Pancreas (tissue), 10 donors: Measurements from ENCODE around the gene AMTN. TPM values are rescaled to one million over a fixed set of nuclear protein-coding genes. Genes with fewer than 3 reads are reported as not detected.

Experiments used
- ATAC-seq, 4 donors: fragments of 200-7000 bp; cut with Tn5 transposase; one replicate each; pipeline versions ENCODE4 v1.8.0 to v1.9.1; 2020; ENCODE audit warnings: mild to moderate bottlenecking in 4 of 4, moderate library complexity in 4 of 4
- DNase-seq, 6 donors: peaks; one replicate each; pipeline ENCODE4 v3.0.0-alpha.2; 2020
- FAIRE-seq: peaks from 2 replicates; lab custom pipeline; 2012; peaks lifted over from hg19 to GRCh38; lab: Jason Lieb, UNC
- H3K27ac ChIP-seq, 4 donors: fragments of 200-600 bp; sonication (generic); 1 replicate in 3 of 4; 2 replicates in 1 of 4; pipeline versions ENCODE4 v1.5.0 to v1.8.0; 2020
- H3K27me3 ChIP-seq, 4 donors: fragments of 200-600 bp; one replicate each; pipeline ENCODE4 v1.8.0; 2021
- H3K36me3 ChIP-seq, 3 donors: fragments of 200-600 bp; sonication (generic) in 1 of 3; one replicate each; pipeline versions ENCODE4 v1.5.0 to v1.8.0; 2020 to 2021
- H3K4me1 ChIP-seq, 3 donors: fragments of 200-600 bp; one replicate each; pipeline ENCODE4 v1.8.0; 2021
- H3K4me3 ChIP-seq, 4 donors: fragments of 200-600 bp; sonication (generic) in 2 of 4; one replicate each; pipeline versions ENCODE4 v1.5.0 to v1.8.0; 2020 to 2021
- H3K9me3 ChIP-seq, 4 donors: fragments of 200-600 bp; one replicate each; pipeline ENCODE4 v1.8.0; 2021
- WGBS, 2 donors: extraction: QIAGEN DNeasy Blood & Tissue Kit; methylation state at CpG; one replicate each; pipeline ENCODE4 v1.1.7; 2013; 5-methylcytosine and 5-hydroxymethylcytosine counted together
- intact Hi-C, 3 donors: fragments of 100-400 bp; cut with DNase I; formaldehyde crosslinking; loops; one replicate each; pipeline versions ENCODE4 v1.11.1 to v1.14.2; 2022
- polyA plus RNA-seq, 2 donors: library from polyadenylated mRNA; stranded (reverse); fragments of 200-250 nt; gene quantifications; one replicate each; pipeline ENCODE4 v1.2.3, GENCODE V29; 2013
- total RNA-seq, 6 donors: library from RNA; stranded (reverse); fragmentation: NEBNext Ultra II Directional in 4 of 6; extraction: Animal tissue kit (Norgen Biotek cat#: 25700) in 4 of 6; gene quantifications; one replicate each; pipeline versions ENCODE4 v1.2.1 to v1.2.4, GENCODE V29; 2021 to 2023
- TF ChIP-seq, protein P1 (sequence below), 4 donors: fragments of 200-600 bp; sonication (generic) in 3 of 4; IDR thresholded peaks; one replicate each; pipeline versions ENCODE4 v1.5.0 to v1.8.0; 2021; ENCODE audit warnings: antibody characterized with exemption in 4 of 4
- donor health status: healthy with polysubstance abuse.
- donor health status: DM: no; HTN: no; CAD: no; lungs with moderate emphysema.
- donor health status: DM: no; HTN: no; CAD: no.
- donor health status: control.
- donor health status: control.
- donor health status: Bipolar disorder and iron deficiency.
- donor health status: DM: yes; HTN: yes; CAD: no.
- donor health status: DM: no; HTN: no; CAD: no.
- donor health status: DM: no; HTN: no; CAD: no.
- donor health status: DM: yes; HTN: yes; CAD: no.

The AMTN gene
- total and polyA plus RNA-seq, 8 donors: 0.53 TPM; not detected in 7

DNA sequence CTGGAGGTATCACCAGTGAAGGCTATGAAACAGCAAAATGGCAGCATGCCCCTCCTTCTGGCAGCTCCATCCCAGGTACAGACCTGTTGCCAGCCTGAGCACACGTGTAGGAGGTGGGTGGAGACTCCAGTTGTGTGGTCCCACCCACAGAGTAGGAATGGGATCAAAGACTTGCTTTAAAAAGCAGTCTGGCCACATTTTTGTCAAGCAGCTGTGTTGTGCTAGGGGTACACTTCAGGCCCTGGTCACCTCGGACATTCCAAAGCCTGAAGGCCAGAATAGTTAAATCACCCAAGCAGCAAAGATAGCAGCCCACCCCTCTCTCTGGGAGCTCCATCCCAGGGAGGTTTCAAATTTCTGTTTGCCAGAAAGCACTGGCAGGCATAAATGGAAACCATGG, 53.4 kb downstream of the AMTN start:
- DNase-seq (no peak), ATAC-seq (no peak), FAIRE-seq (no peak)
- no peak overlapping the region for H3K27ac ChIP-seq
- no peaks in the 10 kb centered on the region for H3K4me1 ChIP-seq
- no peaks in the 10 kb centered on the region for H3K9me3 ChIP-seq
- intact Hi-C loops: no loop called here
- no peak overlapping the region for H3K4me3 ChIP-seq
- TF ChIP-seq, protein P1, sequence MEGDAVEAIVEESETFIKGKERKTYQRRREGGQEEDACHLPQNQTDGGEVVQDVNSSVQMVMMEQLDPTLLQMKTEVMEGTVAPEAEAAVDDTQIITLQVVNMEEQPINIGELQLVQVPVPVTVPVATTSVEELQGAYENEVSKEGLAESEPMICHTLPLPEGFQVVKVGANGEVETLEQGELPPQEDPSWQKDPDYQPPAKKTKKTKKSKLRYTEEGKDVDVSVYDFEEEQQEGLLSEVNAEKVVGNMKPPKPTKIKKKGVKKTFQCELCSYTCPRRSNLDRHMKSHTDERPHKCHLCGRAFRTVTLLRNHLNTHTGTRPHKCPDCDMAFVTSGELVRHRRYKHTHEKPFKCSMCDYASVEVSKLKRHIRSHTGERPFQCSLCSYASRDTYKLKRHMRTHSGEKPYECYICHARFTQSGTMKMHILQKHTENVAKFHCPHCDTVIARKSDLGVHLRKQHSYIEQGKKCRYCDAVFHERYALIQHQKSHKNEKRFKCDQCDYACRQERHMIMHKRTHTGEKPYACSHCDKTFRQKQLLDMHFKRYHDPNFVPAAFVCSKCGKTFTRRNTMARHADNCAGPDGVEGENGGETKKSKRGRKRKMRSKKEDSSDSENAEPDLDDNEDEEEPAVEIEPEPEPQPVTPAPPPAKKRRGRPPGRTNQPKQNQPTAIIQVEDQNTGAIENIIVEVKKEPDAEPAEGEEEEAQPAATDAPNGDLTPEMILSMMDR (IDR thresholded peaks at IDR 0.05): no peak
- no peaks in the 10 kb centered on the region for H3K36me3 ChIP-seq
- H3K27me3 ChIP-seq: no peaks in the 10 kb centered on the region
- 32 to 36% methylated on average over 2 of the region's 2 CpGs for WGBS, 2 donors

DNA sequence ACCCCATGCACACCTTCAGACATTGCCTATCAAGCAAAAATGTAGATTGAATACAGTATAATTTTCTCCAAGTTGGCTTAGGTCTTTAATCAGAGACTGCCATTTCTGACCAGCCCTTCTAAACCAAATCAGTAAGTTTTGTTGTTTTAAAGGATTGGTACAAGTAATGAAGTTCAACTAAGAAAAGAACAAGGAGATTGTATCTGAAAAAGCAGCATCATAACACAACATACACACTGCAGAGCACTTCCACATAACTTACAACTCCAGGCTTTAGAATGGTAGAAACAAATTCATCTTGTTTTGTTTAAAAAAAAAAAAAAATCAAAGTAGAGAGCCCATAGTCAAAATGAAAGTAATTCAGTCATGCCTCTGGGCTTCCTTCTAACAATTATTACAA, 57.6 kb downstream of the AMTN start:
- DNase-seq (no peak), FAIRE-seq (no peak), ATAC-seq (no peak)
- H3K36me3 ChIP-seq: no peaks in the 10 kb centered on the region
- no peaks in the 10 kb centered on the region for H3K4me1 ChIP-seq
- intact Hi-C loops: no loop called here
- H3K9me3 ChIP-seq: no peaks in the 10 kb centered on the region
- no peak overlapping the region for H3K27ac ChIP-seq
- TF ChIP-seq, protein P1 (IDR thresholded peaks at IDR 0.05): no peak
- no peak overlapping the region for H3K4me3 ChIP-seq
- no peaks in the 10 kb centered on the region for H3K27me3 ChIP-seq

GRCh38 chr4:70577220-70577927, 59.0 kb downstream of the AMTN start:
- no peak for ATAC-seq
- TF ChIP-seq, protein P1 (IDR thresholded peaks at IDR 0.05): no peak
- FAIRE-seq: no peak
- intact Hi-C loops: no loop called here
- no peaks in the 10 kb centered on the region for H3K4me1 ChIP-seq
- H3K36me3 ChIP-seq: no peaks in the 10 kb centered on the region
- H3K9me3 ChIP-seq: no peaks in the 10 kb centered on the region
- H3K4me3 ChIP-seq: no peak overlapping the region
- DNase-seq: no peak
- no peak overlapping the region for H3K27ac ChIP-seq
- no peaks in the 10 kb centered on the region for H3K27me3 ChIP-seq
- WGBS, 2 donors: 66 to 69% methylated on average over 6 of the region's 6 CpGs

DNA sequence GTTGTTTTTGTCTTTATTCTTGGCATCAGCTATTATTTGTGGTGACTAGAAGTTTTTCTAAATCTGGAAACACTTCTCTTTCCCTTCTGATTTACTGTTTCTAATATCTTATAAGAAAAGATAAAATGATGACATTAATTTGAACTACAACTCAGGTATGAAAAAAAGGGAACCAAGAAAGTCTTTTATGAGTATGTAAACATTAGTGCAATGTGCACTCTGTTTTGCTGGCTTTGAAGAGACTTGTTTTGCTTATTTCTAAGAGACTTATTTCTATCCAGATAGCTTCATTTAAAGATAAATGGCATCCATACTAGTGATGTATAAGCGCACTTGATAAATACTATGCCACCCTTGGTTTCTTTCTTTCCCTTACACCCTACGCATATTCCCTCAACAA, 63.6 kb downstream of the AMTN start:
- Histone ChIP-seq H3K36me3 (no peaks in the 10 kb centered on the region), H3K9me3 (no peaks in the 10 kb centered on the region), H3K27ac (no peak overlapping the region), H3K4me3 (no peak overlapping the region), H3K4me1 (peaks cover 0 to 18% (median 0%) of the 10 kb centered on the region in 3 donors), H3K27me3 (no peaks in the 10 kb centered on the region)
- no peak for ATAC-seq
- no peak for FAIRE-seq
- intact Hi-C loops: no loop called here
- DNase-seq: no peak
- 93 to 98% methylated on average over 2 of the region's 2 CpGs for WGBS, 2 donors
- TF ChIP-seq, protein P1 (IDR thresholded peaks at IDR 0.05): no peak

Other genes with a start within 250 kb of the AMTN start
- gene CABS1, start 183.6 kb upstream of the AMTN start, total RNA-seq: not detected
- gene CABS1, start 183.6 kb upstream of the AMTN start, polyA plus RNA-seq: not detected
- gene SMR3A, start 157.8 kb upstream of the AMTN start, total RNA-seq: not detected
- not detected for gene SMR3A, start 157.8 kb upstream of the AMTN start, polyA plus RNA-seq
- not detected for gene SMR3B, start 135.4 kb upstream of the AMTN start, total RNA-seq
- gene SMR3B, start 135.4 kb upstream of the AMTN start, polyA plus RNA-seq: not detected
- gene OPRPN, start 120.6 kb upstream of the AMTN start, total RNA-seq: not detected
- gene OPRPN, start 120.6 kb upstream of the AMTN start, polyA plus RNA-seq: not detected
- gene MUC7, start 46.4 kb upstream of the AMTN start, total RNA-seq: not detected
- gene MUC7, start 46.4 kb upstream of the AMTN start, polyA plus RNA-seq: under 1 TPM in 1 of 2 donors, not detected in 1; 0.02 TPM
- not detected for gene AMBN, start 73.7 kb downstream of the AMTN start, total RNA-seq
- under 1 TPM in 1 of 2 donors, not detected in 1; 0.05 TPM for gene AMBN, start 73.7 kb downstream of the AMTN start, polyA plus RNA-seq
- gene ENAM, start 110.2 kb downstream of the AMTN start, total RNA-seq: 1 to 10 TPM in 4 of 6 donors, under 1 TPM in 2; 0.66 to 1.9 (median 1.3) TPM
- gene ENAM, start 110.2 kb downstream of the AMTN start, polyA plus RNA-seq: 1 to 10 TPM in 1 of 2 donors, under 1 TPM in 1; 0.57 to 3.2 TPM
- 100 to 1,000 TPM in 1 of 6 donors, 10 to 100 TPM in 1, 1 to 10 TPM in 3, under 1 TPM in 1; 0.42 to 122 (median 5.9) TPM for gene JCHAIN, start 147.9 kb downstream of the AMTN start, total RNA-seq
- gene JCHAIN, start 147.9 kb downstream of the AMTN start, polyA plus RNA-seq: 1 to 10 TPM in 1 of 2 donors, under 1 TPM in 1; 0.38 to 2.0 TPM
- 10 to 100 TPM in 3 of 6 donors, 1 to 10 TPM in 3; 6.5 to 12.2 (median 9.6) TPM for gene UTP3, start 170.0 kb downstream of the AMTN start, total RNA-seq
- 10 to 100 TPM; 10.6 to 15.4 TPM for gene UTP3, start 170.0 kb downstream of the AMTN start, polyA plus RNA-seq
- 10 to 100 TPM; 18.3 to 42.1 (median 19.8) TPM for gene RUFY3, start 203.4 kb downstream of the AMTN start, total RNA-seq
- gene RUFY3, start 203.4 kb downstream of the AMTN start, polyA plus RNA-seq: 10 to 100 TPM; 23.2 to 31.8 TPM